ENCODE measurements around the gene OPN3. TPM values are rescaled to one million over a fixed set of nuclear protein-coding genes. Genes with fewer than 3 reads are reported as not detected.

OPN3 gene, protein sequence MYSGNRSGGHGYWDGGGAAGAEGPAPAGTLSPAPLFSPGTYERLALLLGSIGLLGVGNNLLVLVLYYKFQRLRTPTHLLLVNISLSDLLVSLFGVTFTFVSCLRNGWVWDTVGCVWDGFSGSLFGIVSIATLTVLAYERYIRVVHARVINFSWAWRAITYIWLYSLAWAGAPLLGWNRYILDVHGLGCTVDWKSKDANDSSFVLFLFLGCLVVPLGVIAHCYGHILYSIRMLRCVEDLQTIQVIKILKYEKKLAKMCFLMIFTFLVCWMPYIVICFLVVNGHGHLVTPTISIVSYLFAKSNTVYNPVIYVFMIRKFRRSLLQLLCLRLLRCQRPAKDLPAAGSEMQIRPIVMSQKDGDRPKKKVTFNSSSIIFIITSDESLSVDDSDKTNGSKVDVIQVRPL
- total RNA-seq (ENCODE audit: low replicate concordance), result 7.4 and 16.8 TPM in 2 replicates

DNA sequence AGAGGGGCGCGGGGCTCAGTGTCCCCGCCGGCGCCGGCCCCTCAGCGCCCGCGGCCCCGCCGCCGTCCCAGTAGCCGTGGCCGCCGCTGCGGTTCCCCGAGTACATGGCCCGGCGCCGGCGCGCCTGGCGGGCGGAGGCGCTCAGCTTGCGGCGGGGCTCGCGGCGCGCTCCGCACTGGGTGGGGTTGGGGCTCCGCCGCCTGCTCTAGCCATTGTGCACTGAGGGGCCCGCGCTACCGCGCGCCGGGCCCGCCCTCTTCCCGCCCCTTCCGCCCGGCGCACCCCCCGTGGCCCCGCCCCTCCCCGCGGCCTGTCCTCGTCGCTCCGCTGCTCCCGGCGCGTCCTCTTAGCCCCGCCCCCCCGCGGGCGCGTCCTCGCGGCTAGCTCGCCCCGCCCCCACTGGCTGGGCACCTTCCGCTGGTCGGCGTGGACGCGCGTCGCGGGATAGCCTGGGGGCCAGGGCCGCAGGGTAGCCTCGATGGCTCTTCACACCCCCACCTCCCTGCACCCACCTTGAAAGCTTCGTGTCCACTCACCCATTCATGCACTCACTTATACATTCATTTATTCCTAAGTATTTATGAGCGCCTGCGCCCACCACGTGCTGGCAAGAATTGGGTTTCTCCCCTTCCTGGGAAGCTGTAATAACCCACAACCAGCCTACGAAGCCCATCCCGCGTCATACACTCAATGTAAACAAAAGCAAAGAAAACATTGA, at the start of gene OPN3, which contains the start of gene CHML:
Gene OPN3, minus strand, starts transcription at position 221 of the 718 bp plus-strand sequence. Its CDS starts 115 bp downstream, at position 106.
Gene CHML, minus strand, starts transcription at position 221 of the 718 bp plus-strand sequence. CDS start 4,603 bp downstream, outside the sequence.

DNA sequence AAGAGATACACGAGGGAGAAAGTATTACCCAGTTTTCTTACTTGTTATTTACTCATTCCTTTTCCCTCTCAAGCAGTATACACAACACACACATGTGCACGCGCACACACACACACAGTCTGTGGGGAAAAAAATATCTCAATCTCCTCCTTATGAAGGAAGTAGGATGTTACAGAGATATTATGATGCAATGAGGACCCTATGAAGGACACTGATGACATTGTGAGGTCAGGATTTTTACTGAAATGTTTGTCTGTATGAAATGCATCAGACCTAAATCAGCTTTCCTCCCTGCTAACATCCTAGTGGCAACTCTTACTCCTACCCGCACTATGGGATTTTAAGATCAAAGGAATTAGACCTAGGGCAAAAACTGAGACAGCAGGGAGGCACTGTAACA, 11.8 kb upstream of the OPN3 start, which contains the start of gene WDR64:
Gene WDR64, plus strand, starts transcription at position 270 of the 400 bp plus-strand sequence. CDS start 204 bp downstream, outside the sequence.

Other genes starting within 250 kb of the OPN3 start
- 95.7 and 111 TPM in 2 replicates for gene FH, start 120.6 kb downstream of the OPN3 start, total RNA-seq (ENCODE audit: low replicate concordance)
- gene KMO, start 108.0 kb downstream of the OPN3 start, total RNA-seq (ENCODE audit: low replicate concordance), result not detected in 2 replicates
- gene CHML, start within 50 bp of the OPN3 start, total RNA-seq (ENCODE audit: low replicate concordance), result 2.1 and 8.9 TPM in 2 replicates
- not detected in 2 replicates for gene WDR64, start 11.9 kb upstream of the OPN3 start, total RNA-seq (ENCODE audit: low replicate concordance)
- 2.5 and 3.6 TPM in 2 replicates for gene EXO1, start 207.8 kb upstream of the OPN3 start, total RNA-seq (ENCODE audit: low replicate concordance)

Measured in smooth muscle cell of the coronary artery (primary cell).